H9 (cell line): ENCODE results near the gene ARSI. TPM values are rescaled to one million over a fixed set of nuclear protein-coding genes. Genes with fewer than 3 reads are reported as not detected.

Source experiments
- DNase-seq: peaks from one replicate; pipeline ENCODE4 v3.0.0-alpha.2; 2017
- H2AFZ ChIP-seq: one replicate; pipeline ENCODE4 v1.6.1; 2013; ENCODE audit warnings: mild to moderate bottlenecking, low read length, control low read depth, moderate library complexity
- H2AK5ac ChIP-seq: 2 replicates; pipeline ENCODE4 v1.6.1; 2013; ENCODE audit warnings: low read length, control low read depth, mixed read lengths; ENCODE audit not compliant: insufficient read length
- H2BK120ac ChIP-seq: one replicate; pipeline ENCODE4 v1.6.1; 2013; ENCODE audit warnings: low read depth, mild to moderate bottlenecking, low read length, control low read depth, inconsistent platforms; ENCODE audit not compliant: poor library complexity, severe bottlenecking
- H2BK12ac ChIP-seq: 2 replicates; pipeline ENCODE4 v1.6.1; 2013; ENCODE audit warnings: low read length, control low read depth, mixed read lengths, low read depth; ENCODE audit not compliant: insufficient read length
- H2BK15ac ChIP-seq: 2 replicates; pipeline ENCODE4 v1.6.1; 2013; ENCODE audit warnings: low read depth, low read length, control low read depth
- H2BK20ac ChIP-seq: one replicate; pipeline ENCODE4 v1.6.1; 2013; ENCODE audit warnings: low read depth, mild to moderate bottlenecking, low read length, control low read depth, inconsistent platforms; ENCODE audit not compliant: poor library complexity, severe bottlenecking
- H2BK5ac ChIP-seq: 2 replicates; pipeline ENCODE4 v1.6.1; 2013; ENCODE audit warnings: low read length, control low read depth, mixed read lengths; ENCODE audit not compliant: insufficient read length
- H3K14ac ChIP-seq: 2 replicates; pipeline ENCODE4 v1.6.1; 2013; ENCODE audit warnings: low read length, control low read depth; ENCODE audit not compliant: insufficient read depth
- H3K18ac ChIP-seq: 2 replicates; pipeline ENCODE4 v1.6.1; 2013; ENCODE audit warnings: low read depth, mild to moderate bottlenecking, mixed read lengths, low read length, control low read depth; ENCODE audit not compliant: insufficient read length
- H3K23ac ChIP-seq: 2 replicates; pipeline ENCODE4 v1.6.1; 2013; ENCODE audit warnings: low read length, control low read depth, mixed read lengths, low read depth; ENCODE audit not compliant: insufficient read length
- H3K23me2 ChIP-seq: 2 replicates; pipeline ENCODE4 v1.6.1; 2013; ENCODE audit warnings: low read depth, mild to moderate bottlenecking, mixed read lengths, low read length, control low read depth; ENCODE audit not compliant: insufficient read length, poor library complexity, severe bottlenecking
- H3K27ac ChIP-seq: 2 replicates; pipeline ENCODE4 v1.5.1; 2013; ENCODE audit warnings: low read length, control low read depth, mixed read lengths, low read depth; ENCODE audit not compliant: insufficient read length
- H3K27me3 ChIP-seq: 2 replicates; pipeline ENCODE4 v1.6.1; 2013; ENCODE audit warnings: low read length, control low read depth, inconsistent platforms; ENCODE audit not compliant: insufficient read depth
- H3K4ac ChIP-seq: 2 replicates; pipeline ENCODE4 v1.6.1; 2013; ENCODE audit warnings: low read depth, mild to moderate bottlenecking, control low read depth, inconsistent platforms, low read length, moderate library complexity
- H3K4me1 ChIP-seq: 2 replicates; pipeline ENCODE4 v1.6.1; 2013; ENCODE audit warnings: low read length, control low read depth, inconsistent platforms; ENCODE audit not compliant: insufficient read depth
- H3K4me2 ChIP-seq: 2 replicates; pipeline ENCODE4 v1.6.1; 2013; ENCODE audit warnings: low read length, control low read depth, mixed read lengths; ENCODE audit not compliant: insufficient read length, insufficient read depth
- H3K56ac ChIP-seq: 2 replicates; pipeline ENCODE4 v1.6.1; 2013; ENCODE audit warnings: low read depth, mild to moderate bottlenecking, mixed read lengths, low read length, control low read depth; ENCODE audit not compliant: insufficient read length
- H3K79me1 ChIP-seq: 2 replicates; pipeline ENCODE4 v1.6.1; 2013; ENCODE audit warnings: low read depth, mild to moderate bottlenecking, moderate library complexity, low read length, control low read depth, inconsistent platforms; ENCODE audit not compliant: insufficient read depth, poor library complexity, severe bottlenecking
- H3K79me2 ChIP-seq: 2 replicates; pipeline ENCODE4 v1.6.1; 2013; ENCODE audit warnings: low read length, control low read depth, inconsistent platforms; ENCODE audit not compliant: insufficient read depth
- H3K9ac ChIP-seq: 2 replicates; pipeline ENCODE4 v1.6.1; 2013; ENCODE audit warnings: low read length, control low read depth, mixed read lengths; ENCODE audit not compliant: insufficient read length; ENCODE audit errors: extremely low read depth
- H3K9me3 ChIP-seq: one replicate; pipeline ENCODE4 v1.6.1; 2013; ENCODE audit warnings: low read depth, low read length, inconsistent platforms; ENCODE audit not compliant: control insufficient read depth
- H3T11ph ChIP-seq: one replicate; pipeline ENCODE4 v1.6.1; 2013; ENCODE audit warnings: mild to moderate bottlenecking, low read length, control low read depth, inconsistent platforms
- H4K20me1 ChIP-seq: one replicate; pipeline ENCODE4 v1.6.1; 2013; ENCODE audit not compliant: control insufficient read depth, insufficient read length, insufficient read depth
- H4K5ac ChIP-seq: 2 replicates; pipeline ENCODE4 v1.6.1; 2013; ENCODE audit warnings: low read depth, mild to moderate bottlenecking, mixed read lengths, low read length, control low read depth; ENCODE audit not compliant: insufficient read length
- H4K8ac ChIP-seq: replicated peaks from 2 replicates; pipeline ENCODE4 v1.6.1; 2013; ENCODE audit warnings: low read length, control low read depth, mixed read lengths, low read depth; ENCODE audit not compliant: insufficient read length
- H4K91ac ChIP-seq: 2 replicates; pipeline ENCODE4 v1.6.1; 2013; ENCODE audit warnings: low read depth, mild to moderate bottlenecking, moderate library complexity, mixed read lengths, low read length, control low read depth; ENCODE audit not compliant: insufficient read length
- H3K27ac Mint-ChIP-seq, 3 experiments: 2 replicates in 2 of 3; 3 replicates in 1 of 3; pipeline ENCODE4 v1.8.0; 2020 to 2021; ENCODE audit warnings: mixed read lengths in 3 of 3, mild to moderate bottlenecking in 1 of 3, moderate library complexity in 1 of 3
- H3K27me3 Mint-ChIP-seq: 2 replicates; pipeline ENCODE4 v1.8.0; 2021; ENCODE audit warnings: low read depth, mild to moderate bottlenecking, moderate library complexity, mixed read lengths
- H3K36me3 Mint-ChIP-seq, 3 experiments: 2 replicates in 2 of 3; 3 replicates in 1 of 3; pipeline ENCODE4 v1.8.0; 2020 to 2021; ENCODE audit warnings: low read depth in 3 of 3, mixed read lengths in 3 of 3; ENCODE audit not compliant: insufficient read depth in 1 of 3
- H3K4me1 Mint-ChIP-seq, 2 experiments: 2 replicates each; pipeline ENCODE4 v1.8.0; 2020; ENCODE audit warnings: mixed read lengths in 2 of 2
- H3K4me3 Mint-ChIP-seq, 2 experiments: 2 replicates in 1 of 2; 3 replicates in 1 of 2; pipeline ENCODE4 v1.8.0; 2020 to 2021; ENCODE audit warnings: mild to moderate bottlenecking in 2 of 2, mixed read lengths in 2 of 2, moderate library complexity in 1 of 2
- H3K9me3 Mint-ChIP-seq, 2 experiments: 2 replicates in 1 of 2; 3 replicates in 1 of 2; pipeline ENCODE4 v1.8.0; 2020; ENCODE audit warnings: mild to moderate bottlenecking in 2 of 2, mixed read lengths in 2 of 2, moderate library complexity in 1 of 2
- CTCF ChIP-seq: fragments of 200-600 bp; sonication (generic); conservative IDR thresholded peaks from 3 replicates; pipeline ENCODE4 v1.8.0; 2021; ENCODE audit warnings: antibody characterized with exemption, mild to moderate bottlenecking
- WGBS: extraction: QIAGEN DNeasy Blood & Tissue Kit; methylation state at CpG from one replicate; pipeline ENCODE4 v1.1.7; 2013; ENCODE audit warnings: missing lambda C conversion rate, low lambda C conversion rate, mixed read lengths; ENCODE audit not compliant: insufficient read length; ENCODE audit errors: extremely low coverage; 5-methylcytosine and 5-hydroxymethylcytosine counted together
- total RNA-seq: library from RNA; stranded (reverse); gene quantifications from 2 replicates; pipeline ENCODE4 v1.2.1, GENCODE V29; 2021

ARSI gene
- total RNA-seq, 1 experiment from 2014 or later: 1.7 TPM

GRCh38 chr5:150347451-150347850 lies 44.7 kb upstream of the ARSI start:
- H3T11ph ChIP-seq: no peak overlapping the region
- no peak overlapping the region for H3K23ac ChIP-seq
- H2BK15ac ChIP-seq: no peak overlapping the region
- H3K14ac ChIP-seq: no peak overlapping the region
- no peak overlapping the region for H2BK20ac ChIP-seq
- H3K4me2 ChIP-seq: no peak overlapping the region
- no peak overlapping the region for H2AK5ac ChIP-seq
- H2BK5ac ChIP-seq: no peak overlapping the region
- H4K5ac ChIP-seq: no peak overlapping the region
- no CpG with 5 or more reads among the region's 9 CpGs for WGBS
- no peak overlapping the region for H3K4ac ChIP-seq
- no peaks in the 10 kb centered on the region for H3K9me3 ChIP-seq
- H4K20me1 ChIP-seq: no peaks in the 10 kb centered on the region
- Mint-ChIP-seq H3K4me3 (no peak overlapping the region), H3K9me3 (no peaks in the 10 kb centered on the region), H3K27me3 (no peaks in the 10 kb centered on the region; the same call in 1 of the 2 replicates), H3K36me3 (no peaks in the 10 kb centered on the region), H3K27ac (no peak overlapping the region), H3K4me1 (peaks cover 6 to 13% of the 10 kb centered on the region in 2 experiments)
- no peaks in the 10 kb centered on the region for H3K79me2 ChIP-seq
- no peaks in the 10 kb centered on the region for H3K23me2 ChIP-seq
- no peak for DNase-seq
- no peaks in the 10 kb centered on the region for H3K79me1 ChIP-seq
- no peak overlapping the region for H4K91ac ChIP-seq
- H4K8ac ChIP-seq: no peak overlapping the region
- no peaks in the 10 kb centered on the region for H3K4me1 ChIP-seq
- no peak overlapping the region for H3K27ac ChIP-seq
- no peaks in the 10 kb centered on the region for H3K27me3 ChIP-seq
- H2BK12ac ChIP-seq: no peak overlapping the region
- no peak overlapping the region for H3K9ac ChIP-seq
- TF ChIP-seq CTCF: no peak
- H3K56ac ChIP-seq: no peak overlapping the region
- no peak overlapping the region for H2AFZ ChIP-seq
- H2BK120ac ChIP-seq: no peak overlapping the region
- H3K18ac ChIP-seq: no peak overlapping the region
